SH-SY5Y (cell line): ENCODE measurements around the gene OR2B6.

Experiments
- GATA2 ChIP-seq: IDR thresholded peaks from 2 replicates; pipeline ENCODE4 v1.6.1; 2011; ENCODE audit warnings: mild to moderate bottlenecking, low read depth, low read length
- GATA3 ChIP-seq: IDR thresholded peaks from 2 replicates; pipeline ENCODE4 v1.6.1; 2011; ENCODE audit warnings: low read depth, mild to moderate bottlenecking, low read length, moderate library complexity

GRCh38 chr6:27940766-27941165 lies 16.3 kb upstream of the OR2B6 start:
- TF ChIP-seq GATA2: no peak
- TF ChIP-seq GATA3: no peak
